Measurements from ENCODE around the gene HOXD10.

Gene HOXD10

GRCh38 chr2:176165370-176166050, 48.9 kb downstream of the HOXD10 start:
- DNase-seq, result no peak

GRCh38 chr2:176166272-176166671, 49.7 kb downstream of the HOXD10 start:
- DNase-seq, result no peak

- no peak for DNase-seq
Observed at GRCh38 chr2:176167398-176167797, 50.8 kb downstream of the HOXD10 start.

GRCh38 chr2:176169181-176169580, 52.6 kb downstream of the HOXD10 start:
- DNase-seq, result no peak

All from DMS53 (cell line).